ENCODE results near the gene PDS5A.
"Not testable (repeated sequence)": the region's sequence is repeated elsewhere in the genome, so short reads cannot be mapped to it uniquely, and the experiment has no call there.

PDS5A gene

GRCh38 chr4:39820186-39820585 lies 157.5 kb downstream of the PDS5A start:
- H3K79me2 ChIP-seq (ENCODE audit: control insufficient read depth, low read length) = no peaks in the 10 kb centered on the region
- no peak for TF ChIP-seq EZH2phosphoT487 (IDR thresholded peaks at IDR 0.05; ENCODE audit: borderline replicate concordance, low read length)
- TF ChIP-seq, protein P1, sequence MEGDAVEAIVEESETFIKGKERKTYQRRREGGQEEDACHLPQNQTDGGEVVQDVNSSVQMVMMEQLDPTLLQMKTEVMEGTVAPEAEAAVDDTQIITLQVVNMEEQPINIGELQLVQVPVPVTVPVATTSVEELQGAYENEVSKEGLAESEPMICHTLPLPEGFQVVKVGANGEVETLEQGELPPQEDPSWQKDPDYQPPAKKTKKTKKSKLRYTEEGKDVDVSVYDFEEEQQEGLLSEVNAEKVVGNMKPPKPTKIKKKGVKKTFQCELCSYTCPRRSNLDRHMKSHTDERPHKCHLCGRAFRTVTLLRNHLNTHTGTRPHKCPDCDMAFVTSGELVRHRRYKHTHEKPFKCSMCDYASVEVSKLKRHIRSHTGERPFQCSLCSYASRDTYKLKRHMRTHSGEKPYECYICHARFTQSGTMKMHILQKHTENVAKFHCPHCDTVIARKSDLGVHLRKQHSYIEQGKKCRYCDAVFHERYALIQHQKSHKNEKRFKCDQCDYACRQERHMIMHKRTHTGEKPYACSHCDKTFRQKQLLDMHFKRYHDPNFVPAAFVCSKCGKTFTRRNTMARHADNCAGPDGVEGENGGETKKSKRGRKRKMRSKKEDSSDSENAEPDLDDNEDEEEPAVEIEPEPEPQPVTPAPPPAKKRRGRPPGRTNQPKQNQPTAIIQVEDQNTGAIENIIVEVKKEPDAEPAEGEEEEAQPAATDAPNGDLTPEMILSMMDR (IDR thresholded peaks at IDR 0.05; ENCODE audit: low read depth, low read length, poor library complexity, severe bottlenecking) = no peak

DNA sequence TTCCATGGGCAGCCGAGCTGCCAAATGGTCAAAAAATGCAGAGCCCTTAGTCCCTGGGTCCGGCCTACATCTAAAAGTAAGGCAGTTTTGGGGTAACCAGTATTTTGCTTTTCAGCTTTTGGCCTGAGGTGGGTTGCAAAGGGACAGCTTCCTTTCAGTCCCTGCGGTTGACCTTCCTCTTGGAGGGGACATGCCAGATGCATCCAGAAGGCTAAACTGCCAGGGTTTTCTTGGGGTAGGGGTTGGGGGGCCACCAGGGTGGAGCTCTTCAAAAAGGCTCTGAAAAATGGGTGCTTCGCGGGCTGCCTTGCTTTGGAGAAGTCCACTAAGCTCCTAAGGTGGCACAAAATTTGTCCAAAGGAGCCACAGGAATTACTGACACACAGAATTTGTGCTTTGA lies 159.1 kb downstream of the PDS5A start:
- Histone ChIP-seq H3K4me1 (ENCODE audit: control insufficient read depth, low read length) (peaks cover 5% of the 10 kb centered on the region; the same call in 1 of the 2 replicates), H3K79me2 (ENCODE audit: control insufficient read depth, low read length) (no peaks in the 10 kb centered on the region), H3K4me3 (ENCODE audit: low read length) (no peak overlapping the region), H3K9me3 (ENCODE audit: control insufficient read depth, insufficient read depth, low read length) (peaks cover 8% of the 10 kb centered on the region; the same call in 1 of the 2 replicates), H3K27ac (ENCODE audit: low read depth, low read length) (no peak overlapping the region), H4K20me1 (ENCODE audit: control insufficient read depth, insufficient read depth, low read depth, low read length) (no peaks in the 10 kb centered on the region), H3K27me3 (ENCODE audit: control insufficient read depth, low read length) (no peaks in the 10 kb centered on the region), H3K9me2 (replicated peaks; ENCODE audit: control insufficient read depth, low read length) (no peaks in the 10 kb centered on the region), H3K36me3 (ENCODE audit: control insufficient read depth, low read length) (peaks cover under 1% of the 10 kb centered on the region; the same call in 1 of the 2 replicates), H3F3A (ENCODE audit: control insufficient read depth, insufficient read depth) (peaks cover 16% of the 10 kb centered on the region), H3K4me2 (ENCODE audit: low read length) (no peak overlapping the region)
- TF ChIP-seq, protein P1 (IDR thresholded peaks at IDR 0.05; ENCODE audit: low read depth, low read length, poor library complexity, severe bottlenecking) = no peak
- TF ChIP-seq EZH2phosphoT487 (IDR thresholded peaks at IDR 0.05; ENCODE audit: borderline replicate concordance, low read length) = no peak

More at GRCh38 chr4:39820186-39820585, 157.5 kb downstream of the PDS5A start:
- H4K20me1 ChIP-seq (ENCODE audit: control insufficient read depth, insufficient read depth, low read depth, low read length) = no peaks in the 10 kb centered on the region
- no peaks in the 10 kb centered on the region for H3K27me3 ChIP-seq (ENCODE audit: control insufficient read depth, low read length)
- H3K4me1 ChIP-seq (ENCODE audit: control insufficient read depth, low read length) = peaks cover 5% of the 10 kb centered on the region; the same call in 1 of the 2 replicates
- H3K27ac ChIP-seq (ENCODE audit: low read depth, low read length) = no peak overlapping the region
- H3F3A ChIP-seq (ENCODE audit: control insufficient read depth, insufficient read depth) = peaks cover 12% of the 10 kb centered on the region; the same call in 1 of the 2 replicates
- no peak overlapping the region for H3K4me2 ChIP-seq (ENCODE audit: low read length)
- H3K36me3 ChIP-seq (ENCODE audit: control insufficient read depth, low read length) = peaks cover 14% of the 10 kb centered on the region
- no peaks in the 10 kb centered on the region for H3K9me2 ChIP-seq (replicated peaks; ENCODE audit: control insufficient read depth, low read length)
- no peaks in the 10 kb centered on the region for H3K9me3 ChIP-seq (ENCODE audit: control insufficient read depth, insufficient read depth, low read length)
- H3K4me3 ChIP-seq (ENCODE audit: low read length) = no peak overlapping the region

GRCh38 chr4:39814403-39815185 lies 163.1 kb downstream of the PDS5A start:
- Histone ChIP-seq H3K27ac (ENCODE audit: low read depth, low read length) (no peak overlapping the region), H3K79me2 (ENCODE audit: control insufficient read depth, low read length) (no peaks in the 10 kb centered on the region), H3K9me3 (ENCODE audit: control insufficient read depth, insufficient read depth, low read length) (peaks cover 8% of the 10 kb centered on the region; the same call in 1 of the 2 replicates), H3F3A (ENCODE audit: control insufficient read depth, insufficient read depth) (peaks cover 15% of the 10 kb centered on the region), H3K4me1 (ENCODE audit: control insufficient read depth, low read length) (peaks cover 5% of the 10 kb centered on the region; the same call in 1 of the 2 replicates), H3K4me2 (ENCODE audit: low read length) (no peak overlapping the region), H4K20me1 (ENCODE audit: control insufficient read depth, insufficient read depth, low read depth, low read length) (no peaks in the 10 kb centered on the region), H3K27me3 (ENCODE audit: control insufficient read depth, low read length) (no peaks in the 10 kb centered on the region), H3K9me2 (replicated peaks; ENCODE audit: control insufficient read depth, low read length) (no peaks in the 10 kb centered on the region), H3K36me3 (ENCODE audit: control insufficient read depth, low read length) (no peaks in the 10 kb centered on the region), H3K4me3 (ENCODE audit: low read length) (no peak overlapping the region)
- no peak for TF ChIP-seq EZH2phosphoT487 (IDR thresholded peaks at IDR 0.05; ENCODE audit: borderline replicate concordance, low read length)
- TF ChIP-seq, protein P1 (IDR thresholded peaks at IDR 0.05; ENCODE audit: low read depth, low read length, poor library complexity, severe bottlenecking) = no peak

GRCh38 chr4:39813761-39814160 lies 163.9 kb downstream of the PDS5A start:
- H3F3A ChIP-seq (ENCODE audit: control insufficient read depth, insufficient read depth) = peaks cover 15% of the 10 kb centered on the region
- H3K4me1 ChIP-seq (ENCODE audit: control insufficient read depth, low read length); H3K79me2 ChIP-seq (ENCODE audit: control insufficient read depth, low read length); H3K9me2 ChIP-seq (replicated peaks; ENCODE audit: control insufficient read depth, low read length); H4K20me1 ChIP-seq (ENCODE audit: control insufficient read depth, insufficient read depth, low read depth, low read length); H3K27me3 ChIP-seq (ENCODE audit: control insufficient read depth, low read length); H3K36me3 ChIP-seq (ENCODE audit: control insufficient read depth, low read length); H3K4me2 ChIP-seq (ENCODE audit: low read length); H3K4me3 ChIP-seq (ENCODE audit: low read length); H3K27ac ChIP-seq (ENCODE audit: low read depth, low read length); H3K9me3 ChIP-seq (ENCODE audit: control insufficient read depth, insufficient read depth, low read length): not testable (repeated sequence)

DNA sequence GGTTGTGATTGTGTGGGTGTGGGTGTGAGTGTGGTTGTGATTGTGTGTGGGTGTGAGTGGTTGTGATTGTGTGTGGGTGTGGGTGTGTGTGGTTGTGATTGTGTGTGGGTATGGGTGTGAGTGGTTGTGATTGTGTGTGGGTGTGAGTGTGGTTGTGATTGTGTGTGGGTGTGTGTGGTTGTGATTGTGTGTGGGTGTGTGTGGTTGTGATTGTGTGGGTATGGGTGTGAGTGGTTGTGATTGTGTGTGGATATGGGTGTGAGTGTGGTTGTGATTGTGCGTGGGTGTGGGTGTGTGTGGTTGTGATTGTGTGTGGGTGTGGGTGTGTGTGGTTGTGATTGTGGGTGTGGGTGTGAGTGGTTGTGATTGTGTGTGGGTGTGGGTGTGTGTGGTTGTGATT lies 164.7 kb downstream of the PDS5A start:
- H3K9me3 ChIP-seq (ENCODE audit: control insufficient read depth, insufficient read depth, low read length); H3K79me2 ChIP-seq (ENCODE audit: control insufficient read depth, low read length); H3K9me2 ChIP-seq (replicated peaks; ENCODE audit: control insufficient read depth, low read length); H3K36me3 ChIP-seq (ENCODE audit: control insufficient read depth, low read length); H3K27me3 ChIP-seq (ENCODE audit: control insufficient read depth, low read length); H4K20me1 ChIP-seq (ENCODE audit: control insufficient read depth, insufficient read depth, low read depth, low read length); H3K4me1 ChIP-seq (ENCODE audit: control insufficient read depth, low read length); H3K27ac ChIP-seq (ENCODE audit: low read depth, low read length); H3K4me3 ChIP-seq (ENCODE audit: low read length); H3K4me2 ChIP-seq (ENCODE audit: low read length): not testable (repeated sequence)
- H3F3A ChIP-seq (ENCODE audit: control insufficient read depth, insufficient read depth) = peaks cover 15% of the 10 kb centered on the region
